Mesenchymal stem cell (in vitro differentiated cells and primary cell): Measurements from ENCODE around the gene MECP2.
A peak's percentile ranks its signal among the peaks of the same experiment; 100 is the strongest.
"Not testable (repeated sequence)": the region's sequence is repeated elsewhere in the genome, so short reads cannot be mapped to it uniquely, and the experiment has no call there.

Source experiments
- DNase-seq: peaks from one replicate; pipeline ENCODE4 v3.0.0-alpha.2; 2013
- H2AFZ ChIP-seq: one replicate; pipeline ENCODE4 v1.6.1; 2013; ENCODE audit warnings: low read depth, mild to moderate bottlenecking, control low read depth, inconsistent platforms, low read length, moderate library complexity
- H2AK5ac ChIP-seq: 2 replicates; pipeline ENCODE4 v1.6.1; 2013; ENCODE audit warnings: low read length, moderate library complexity, mild to moderate bottlenecking, inconsistent platforms; ENCODE audit not compliant: severe bottlenecking
- H2BK120ac ChIP-seq: one replicate; pipeline ENCODE4 v1.6.1; 2013; ENCODE audit warnings: low read depth, mild to moderate bottlenecking, inconsistent platforms, low read length, moderate library complexity
- H2BK12ac ChIP-seq, 2 experiments: one replicate each; pipeline ENCODE4 v1.6.1; 2013; ENCODE audit warnings: inconsistent platforms in 2 of 2, low read length in 2 of 2, mild to moderate bottlenecking in 2 of 2, moderate library complexity in 2 of 2, control low read depth in 1 of 2
- H2BK15ac ChIP-seq: one replicate; pipeline ENCODE4 v1.6.1; 2013; ENCODE audit warnings: mild to moderate bottlenecking, low read depth, inconsistent platforms; ENCODE audit not compliant: poor library complexity, severe bottlenecking
- H2BK5ac ChIP-seq: 2 replicates; pipeline ENCODE4 v1.6.1; 2013; ENCODE audit warnings: low read depth, mild to moderate bottlenecking, low read length, control low read depth, inconsistent platforms; ENCODE audit not compliant: poor library complexity, severe bottlenecking
- H3K14ac ChIP-seq, 2 experiments: one replicate each; pipeline ENCODE4 v1.6.1; 2013; ENCODE audit warnings: inconsistent platforms in 2 of 2, low read length in 2 of 2, control low read depth in 1 of 2, mild to moderate bottlenecking in 1 of 2, moderate library complexity in 1 of 2
- H3K18ac ChIP-seq, 2 experiments: one replicate each; pipeline ENCODE4 v1.6.1; 2013; ENCODE audit warnings: inconsistent platforms in 2 of 2, low read length in 2 of 2, control low read depth in 1 of 2, low read depth in 1 of 2, mild to moderate bottlenecking in 1 of 2
- H3K23ac ChIP-seq, 2 experiments: one replicate each; pipeline ENCODE4 v1.6.1; 2013; ENCODE audit warnings: inconsistent platforms in 2 of 2, low read length in 2 of 2, mild to moderate bottlenecking in 2 of 2, moderate library complexity in 2 of 2, control low read depth in 1 of 2
- H3K27ac ChIP-seq: 2 replicates; pipeline ENCODE4 v1.5.1; 2013; ENCODE audit warnings: mild to moderate bottlenecking, moderate library complexity, low read length, control low read depth, inconsistent platforms; ENCODE audit not compliant: poor library complexity, severe bottlenecking
- H3K27me3 ChIP-seq, 2 experiments: 2 replicates each; pipeline versions ENCODE4 v1.6.1 to v1.7.0; 2013; ENCODE audit warnings: low read length in 2 of 2, mild to moderate bottlenecking in 2 of 2, moderate library complexity in 2 of 2, control low read depth in 1 of 2, inconsistent platforms in 1 of 2; ENCODE audit not compliant: control insufficient read depth in 1 of 2, insufficient read depth in 1 of 2
- H3K36me3 ChIP-seq, 2 experiments: 2 replicates each; pipeline versions ENCODE4 v1.6.1 to v1.7.0; 2013; ENCODE audit warnings: low read length in 2 of 2, control low read depth in 1 of 2, inconsistent platforms in 1 of 2, low read depth in 1 of 2, mild to moderate bottlenecking in 1 of 2; ENCODE audit not compliant: insufficient read depth in 2 of 2, control insufficient read depth in 1 of 2
- H3K4ac ChIP-seq, 2 experiments: one replicate each; pipeline ENCODE4 v1.6.1; 2013; ENCODE audit warnings: inconsistent platforms in 2 of 2, low read length in 2 of 2, mild to moderate bottlenecking in 2 of 2, moderate library complexity in 2 of 2, control low read depth in 1 of 2, low read depth in 1 of 2
- H3K4me1 ChIP-seq: 2 replicates; pipeline ENCODE4 v1.6.1; 2013; ENCODE audit warnings: low read depth, low read length, control low read depth; ENCODE audit not compliant: control insufficient read depth, insufficient read depth
- H3K4me2 ChIP-seq: 2 replicates; pipeline ENCODE4 v1.6.1; 2013; ENCODE audit warnings: low read length, mild to moderate bottlenecking, inconsistent platforms; ENCODE audit not compliant: poor library complexity, severe bottlenecking
- H3K4me3 ChIP-seq, 2 experiments: 2 replicates each; pipeline versions ENCODE4 v1.5.1 to v1.7.0; 2013; ENCODE audit warnings: low read length in 2 of 2, mild to moderate bottlenecking in 2 of 2, control low read depth in 1 of 2, low read depth in 1 of 2; ENCODE audit not compliant: insufficient read depth in 1 of 2
- H3K79me1 ChIP-seq: replicated peaks from 2 replicates; pipeline ENCODE4 v1.6.1; 2013; ENCODE audit warnings: mild to moderate bottlenecking, control low read depth, low read length, inconsistent platforms; ENCODE audit not compliant: poor library complexity, severe bottlenecking
- H3K9ac ChIP-seq: 2 replicates; pipeline ENCODE4 v1.7.0; 2013; ENCODE audit warnings: mild to moderate bottlenecking, low read length, moderate library complexity
- H3K9me3 ChIP-seq: 2 replicates; pipeline ENCODE4 v1.7.0; 2013; ENCODE audit warnings: mild to moderate bottlenecking, low read length; ENCODE audit not compliant: control insufficient read depth
- H4K8ac ChIP-seq: one replicate; pipeline ENCODE4 v1.6.1; 2013; ENCODE audit warnings: inconsistent platforms, mild to moderate bottlenecking, low read length, moderate library complexity
- H4K91ac ChIP-seq: one replicate; pipeline ENCODE4 v1.6.1; 2013; ENCODE audit warnings: mild to moderate bottlenecking, low read length, inconsistent platforms
- WGBS: methylation state at CpG from one replicate; pipeline ENCODE4 v1.1.7; 2013; ENCODE audit warnings: mixed read lengths; 5-methylcytosine and 5-hydroxymethylcytosine counted together

MECP2 gene

DNA sequence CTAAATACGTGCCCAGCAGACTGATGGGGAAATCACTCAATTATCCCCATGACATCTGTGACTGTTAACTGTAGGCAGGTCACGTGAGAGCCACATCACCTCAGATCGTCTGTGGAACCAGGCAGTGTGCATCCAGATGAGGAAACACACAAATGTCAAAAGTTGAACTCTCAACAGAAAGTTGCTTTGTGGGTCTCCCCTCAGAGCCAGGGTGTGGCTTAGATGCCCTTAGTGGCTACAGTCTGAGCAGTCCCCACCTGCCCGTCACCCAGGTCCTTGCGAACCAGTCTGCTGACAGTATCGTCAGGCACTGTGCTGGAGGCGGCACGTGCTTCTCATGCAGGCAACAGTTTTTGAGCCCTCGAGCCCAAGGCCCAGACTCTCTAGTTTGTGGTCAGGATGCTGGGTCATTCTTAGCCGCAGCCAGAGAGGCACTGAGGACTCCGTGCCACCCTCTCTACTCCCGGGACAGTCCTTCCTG, 114.2 kb downstream of the MECP2 start:
- DNase-seq, result no peak
- peaks cover 5% of the 10 kb centered on the region for H3K4me1 ChIP-seq
- no peak overlapping the region for H3K18ac ChIP-seq
- H3K9ac ChIP-seq, result no peak overlapping the region
- H3K23ac ChIP-seq, result no peak overlapping the region
- no peaks in the 10 kb centered on the region for H3K9me3 ChIP-seq
- H4K8ac ChIP-seq, result no peak overlapping the region
- peaks cover 0 to 14% of the 10 kb centered on the region in 2 experiments for H3K27me3 ChIP-seq
- H4K91ac ChIP-seq, result no peak overlapping the region
- H2BK15ac ChIP-seq, result no peak overlapping the region
- H2BK12ac ChIP-seq, result no peak overlapping the region
- no peak overlapping the region for H3K27ac ChIP-seq
- peaks cover 6% of the 10 kb centered on the region for H3K79me1 ChIP-seq
- no peak overlapping the region for H2AFZ ChIP-seq
- no peak overlapping the region for H2BK120ac ChIP-seq
- no peak overlapping the region for H3K4ac ChIP-seq
- no peak overlapping the region for H3K14ac ChIP-seq
- no peak overlapping the region for H3K4me2 ChIP-seq
- peaks cover 0 to 17% of the 10 kb centered on the region in 2 experiments for H3K36me3 ChIP-seq
- H2BK5ac ChIP-seq, result no peak overlapping the region
- H2AK5ac ChIP-seq, result no peak overlapping the region
- H3K4me3 ChIP-seq, result no peak overlapping the region
- WGBS, result 95% methylated on average over 12 of the region's 12 CpGs

DNA sequence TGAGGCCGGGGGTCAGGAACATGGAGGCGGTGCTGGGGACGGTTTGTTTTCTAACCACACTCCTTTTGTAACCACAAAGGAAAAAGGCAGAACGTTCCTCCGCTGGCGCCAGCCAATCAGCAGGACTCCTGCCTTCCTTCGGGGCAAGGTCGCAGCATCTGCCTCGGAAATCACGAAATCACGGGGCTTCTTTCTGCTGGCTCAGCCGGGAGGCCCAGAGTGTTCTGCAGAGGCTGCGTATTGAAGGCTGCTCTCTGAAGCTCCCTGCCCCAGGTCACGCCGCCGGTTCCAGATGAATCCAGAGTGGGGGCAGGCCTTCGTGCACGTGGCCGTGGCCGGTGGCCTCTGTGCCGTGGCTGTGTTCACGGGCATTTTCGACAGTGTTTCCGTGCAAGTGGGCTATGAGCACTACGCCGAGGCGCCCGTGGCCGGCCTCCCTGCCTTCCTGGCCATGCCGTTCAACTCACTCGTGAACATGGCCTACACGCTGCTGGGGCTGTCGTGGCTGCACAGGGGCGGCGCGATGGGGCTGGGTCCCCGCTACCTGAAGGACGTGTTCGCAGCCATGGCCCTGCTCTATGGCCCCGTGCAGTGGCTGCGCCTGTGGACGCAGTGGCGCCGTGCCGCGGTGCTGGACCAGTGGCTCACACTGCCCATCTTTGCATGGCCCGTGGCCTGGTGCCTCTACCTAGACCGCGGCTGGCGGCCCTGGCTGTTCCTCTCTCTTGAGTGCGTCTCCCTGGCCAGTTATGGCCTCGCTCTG, 115.6 kb downstream of the MECP2 start:
- Histone ChIP-seq H4K8ac (no peak overlapping the region), H3K18ac (no peak overlapping the region), H2BK12ac (no peak overlapping the region), H3K14ac (peak overlapping the region in 1 of 2 experiments; percentile 32), H2BK5ac (no peak overlapping the region), H3K27ac (no peak overlapping the region), H3K27me3 (peaks cover 0 to 11% of the 10 kb centered on the region in 2 experiments), H3K23ac (no peak overlapping the region), H2AK5ac (no peak overlapping the region), H3K4me2 (no peak overlapping the region), H3K36me3 (peaks cover 0 to 17% of the 10 kb centered on the region in 2 experiments), H2AFZ (no peak overlapping the region), H2BK15ac (no peak overlapping the region), H4K91ac (no peak overlapping the region), H3K4ac (no peak overlapping the region), H3K4me3 (no peak overlapping the region), H3K79me1 (peaks cover 6% of the 10 kb centered on the region), H3K4me1 (peaks cover 5% of the 10 kb centered on the region), H3K9me3 (no peaks in the 10 kb centered on the region), H3K9ac (no peak overlapping the region), H2BK120ac (no peak overlapping the region)
- WGBS, result 96% methylated on average over 45 of the region's 52 CpGs
- no peak for DNase-seq

DNA sequence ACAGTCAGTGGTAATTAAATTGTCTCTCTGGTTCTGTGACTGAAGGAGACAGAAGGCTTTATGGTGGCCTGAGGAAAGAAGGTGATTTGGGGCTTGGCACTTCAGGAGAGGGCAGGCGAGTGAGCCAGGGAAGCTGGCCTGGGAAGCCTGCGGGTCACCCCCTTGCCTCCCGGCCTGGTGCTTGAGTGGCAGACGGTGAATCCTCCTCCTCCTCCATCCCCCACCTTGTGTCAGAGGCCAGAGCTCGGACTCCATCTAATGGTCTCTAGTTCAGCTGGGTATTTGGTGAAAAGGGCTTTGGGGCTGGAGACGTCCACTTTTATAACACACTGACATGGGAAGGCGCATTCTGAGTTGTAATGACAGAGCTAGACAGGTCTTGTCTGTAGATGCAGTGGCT, 116.3 kb downstream of the MECP2 start:
- no peak overlapping the region for H2BK15ac ChIP-seq

DNA sequence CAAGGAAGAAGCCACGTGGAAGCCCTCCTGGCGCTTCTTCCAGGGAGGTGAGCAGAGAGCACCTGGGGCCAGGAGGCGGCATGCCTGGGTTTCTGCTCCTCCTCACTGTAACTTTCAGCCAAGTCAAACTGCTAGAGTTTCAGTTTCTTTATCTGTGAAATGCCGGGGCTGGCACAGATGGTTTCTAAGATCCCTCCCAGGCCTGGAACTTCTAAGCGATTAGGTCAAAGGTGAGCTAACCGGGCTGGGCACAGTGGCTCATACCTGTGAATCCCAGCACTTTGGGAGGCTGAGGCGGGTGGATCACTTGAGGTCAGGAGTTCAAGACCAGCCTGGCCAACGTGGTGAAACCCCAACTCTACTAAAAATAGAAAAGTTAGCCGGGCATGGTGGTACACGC, 117.1 kb downstream of the MECP2 start:
- not testable (repeated sequence) for H3K18ac ChIP-seq, H3K9ac ChIP-seq, H2BK5ac ChIP-seq, DNase-seq, H2AK5ac ChIP-seq, H3K4me3 ChIP-seq, H3K14ac ChIP-seq, H3K23ac ChIP-seq, H3K27ac ChIP-seq, H4K91ac ChIP-seq, H2BK12ac ChIP-seq, H3K4me1 ChIP-seq, H4K8ac ChIP-seq, H2BK120ac ChIP-seq, H3K79me1 ChIP-seq, H2AFZ ChIP-seq, H2BK15ac ChIP-seq, H3K9me3 ChIP-seq, H3K4ac ChIP-seq, H3K4me2 ChIP-seq
- H3K27me3 ChIP-seq, result peaks cover 0 to 11% of the 10 kb centered on the region in 2 experiments
- WGBS, result 95% methylated on average over 6 of the region's 10 CpGs
- peaks cover 0 to 17% of the 10 kb centered on the region in 2 experiments for H3K36me3 ChIP-seq

More for the DNA sequence above, 116.3 kb downstream of the MECP2 start:
- H3K4me2 ChIP-seq, result no peak overlapping the region
- no peak overlapping the region for H3K4me3 ChIP-seq
- H2AFZ ChIP-seq, result no peak overlapping the region
- H3K27ac ChIP-seq, result no peak overlapping the region
- no peak overlapping the region for H4K8ac ChIP-seq
- H2BK5ac ChIP-seq, result no peak overlapping the region
- H3K4ac ChIP-seq, result no peak overlapping the region
- WGBS, result 94% methylated on average over 3 of the region's 7 CpGs
- H2BK12ac ChIP-seq, result no peak overlapping the region
- H2AK5ac ChIP-seq, result no peak overlapping the region
- no peak overlapping the region for H3K9ac ChIP-seq
- H3K9me3 ChIP-seq, result no peaks in the 10 kb centered on the region
- peaks cover 0 to 17% of the 10 kb centered on the region in 2 experiments for H3K36me3 ChIP-seq
- H3K4me1 ChIP-seq, result peaks cover 5% of the 10 kb centered on the region
- no peak overlapping the region for H4K91ac ChIP-seq
- H3K14ac ChIP-seq, result no peak overlapping the region
- H3K18ac ChIP-seq, result no peak overlapping the region
- no peak for DNase-seq
- peaks cover 0 to 11% of the 10 kb centered on the region in 2 experiments for H3K27me3 ChIP-seq
- no peak overlapping the region for H2BK120ac ChIP-seq
- peaks cover 6% of the 10 kb centered on the region for H3K79me1 ChIP-seq
- H3K23ac ChIP-seq, result no peak overlapping the region
